ENCODE results near the gene ENOX1.
"Not testable (repeated sequence)": the region's sequence is repeated elsewhere in the genome, so short reads cannot be mapped to it uniquely, and the experiment has no call there.

ENOX1 gene

DNA sequence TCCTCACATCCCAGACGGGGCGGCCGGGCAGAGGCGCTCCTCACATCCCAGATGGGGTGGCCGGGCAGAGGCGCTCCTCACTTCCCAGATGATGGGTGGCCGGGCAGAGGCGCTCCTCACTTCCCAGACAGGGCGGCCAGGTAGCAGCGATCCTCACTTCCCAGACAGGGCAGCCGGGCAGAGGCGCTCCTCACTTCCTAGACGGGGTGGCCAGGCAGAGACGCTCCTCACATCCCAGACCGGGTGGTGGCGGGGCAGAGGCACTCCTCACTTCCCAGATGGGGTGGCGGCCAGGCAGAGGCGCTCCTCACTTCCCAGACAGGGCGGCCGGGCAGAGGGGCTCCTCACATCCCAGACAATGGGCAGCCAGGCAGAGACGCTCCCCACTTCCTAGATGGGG, 370.4 kb downstream of the ENOX1 start:
- not testable (repeated sequence) for DNase-seq

DNA sequence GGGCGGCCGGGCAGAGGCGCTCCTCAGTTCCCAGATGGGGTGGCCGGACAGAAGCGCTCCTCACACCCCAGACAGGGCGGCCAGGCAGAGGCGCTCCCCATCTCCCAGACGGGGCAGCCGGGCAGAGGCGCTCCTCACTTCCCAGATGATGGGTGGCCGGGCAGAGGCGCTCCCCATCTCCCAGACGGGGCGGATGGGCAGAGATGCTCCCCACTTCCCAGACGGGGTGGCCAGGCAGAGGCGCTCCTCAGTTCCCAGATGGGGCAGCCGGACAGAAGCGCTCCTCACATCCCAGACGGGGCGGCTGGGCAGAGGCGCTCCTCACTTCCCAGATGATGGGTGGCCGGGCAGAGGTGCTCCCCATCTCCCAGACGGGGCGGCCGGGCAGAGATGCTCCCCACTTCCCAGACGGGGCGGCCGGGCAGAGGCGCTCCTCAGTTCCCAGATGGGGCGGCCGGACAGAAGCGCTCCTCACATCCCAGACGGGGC, 370.8 kb downstream of the ENOX1 start:
- not testable (repeated sequence) for DNase-seq

DNA sequence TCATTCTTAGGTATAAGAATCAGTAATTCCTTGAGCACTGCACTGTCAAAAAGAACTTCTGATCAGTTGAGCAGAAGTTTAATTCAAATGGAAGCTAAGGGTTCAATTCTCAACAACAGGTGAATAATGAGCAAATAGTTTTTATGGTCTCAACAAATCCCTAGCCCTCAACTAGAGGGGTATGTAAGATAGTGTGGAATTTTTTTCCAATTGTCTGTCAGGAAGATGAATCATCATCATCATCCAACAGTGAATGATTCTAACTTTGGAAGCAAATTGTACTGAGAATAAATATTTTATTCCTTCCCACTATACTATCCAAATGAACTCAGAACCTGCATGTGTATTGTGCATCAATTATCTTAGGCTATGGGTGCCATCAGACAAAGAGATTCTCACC, 372.7 kb downstream of the ENOX1 start:
- no peak for DNase-seq

DNA sequence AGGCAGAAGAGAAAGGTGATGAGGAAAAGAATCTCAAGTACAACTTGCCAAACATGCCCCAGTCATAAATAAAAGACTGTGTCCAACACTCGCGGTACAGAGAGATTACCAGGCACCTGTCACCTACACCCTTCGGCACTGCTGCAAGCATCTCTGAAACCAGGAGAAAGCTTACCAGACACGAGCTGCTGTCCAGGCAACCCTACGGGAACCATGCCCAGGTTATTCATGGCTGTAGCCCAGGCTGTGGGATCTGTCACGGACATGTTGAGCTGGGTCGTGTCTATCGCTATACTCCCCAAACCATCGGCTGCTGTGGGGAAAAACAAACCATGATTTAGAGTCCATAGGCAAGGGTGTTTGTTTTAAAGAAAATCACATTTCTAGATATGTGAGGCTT, 375.0 kb downstream of the ENOX1 start:
- DNase-seq: no peak

DNA sequence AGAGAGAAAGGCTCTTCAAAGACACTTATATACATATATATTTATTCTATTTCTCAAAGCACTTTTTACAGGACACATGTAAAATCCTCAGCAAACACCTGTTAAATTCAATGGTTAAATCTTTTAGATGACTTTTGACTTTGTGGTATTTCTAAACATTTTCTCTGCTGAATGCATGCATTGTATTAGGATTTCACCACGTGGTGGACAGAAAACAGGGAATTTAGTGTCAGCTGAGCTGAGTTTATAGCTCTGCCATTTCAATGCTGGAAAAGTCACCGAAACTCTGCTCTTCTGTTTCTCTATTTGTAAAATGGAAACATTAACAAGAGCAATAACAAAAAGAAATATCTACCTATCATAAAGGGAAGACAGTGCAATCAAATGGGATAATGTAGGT, 375.6 kb downstream of the ENOX1 start:
- no peak for DNase-seq

DNA sequence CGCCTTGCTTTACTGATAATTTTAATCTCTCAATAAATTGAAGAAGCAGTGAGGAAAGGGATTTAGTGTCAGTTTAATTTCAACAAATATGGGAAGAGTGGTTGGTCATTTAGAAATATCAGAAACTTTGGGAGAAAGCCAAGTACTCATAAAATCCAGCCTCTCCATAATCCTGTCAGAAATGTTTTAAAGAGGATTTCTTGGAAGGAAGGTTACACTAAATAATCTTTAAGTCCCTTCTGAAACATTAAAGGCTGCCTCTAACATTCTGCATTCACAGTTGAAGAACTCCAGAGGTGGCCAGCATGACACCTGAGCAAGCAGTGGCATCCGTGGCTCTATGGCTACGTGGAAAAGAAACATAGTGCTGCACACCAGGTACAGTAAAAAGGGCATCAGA, 378.5 kb downstream of the ENOX1 start:
- DNase-seq: no peak

DNA sequence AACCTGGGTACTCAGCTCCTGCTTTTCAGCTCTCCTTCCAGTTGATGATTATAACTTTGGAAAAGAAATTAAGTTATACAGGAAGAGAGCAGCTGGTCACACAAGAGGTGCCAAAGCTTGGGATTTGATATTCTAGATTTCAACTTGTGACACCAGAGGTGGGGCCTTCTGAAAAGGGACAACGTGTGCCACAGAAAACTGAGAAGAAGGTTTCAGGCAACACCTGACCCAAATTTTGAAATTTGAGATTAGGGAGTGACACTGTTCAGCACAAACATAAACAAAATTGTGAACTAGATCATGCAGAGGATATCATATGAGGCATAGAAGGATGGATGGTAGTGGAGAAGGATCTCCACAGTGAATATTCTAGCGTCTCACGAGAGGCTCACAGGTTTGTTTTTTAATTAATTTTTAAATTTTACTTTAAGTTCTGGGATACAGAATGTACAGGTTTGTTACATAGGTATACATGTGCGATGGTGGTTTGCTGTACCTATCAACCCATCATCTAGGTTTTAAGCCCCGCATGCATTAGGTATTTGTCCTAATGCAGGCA, 379.7 kb downstream of the ENOX1 start:
- no peak for DNase-seq

DNA sequence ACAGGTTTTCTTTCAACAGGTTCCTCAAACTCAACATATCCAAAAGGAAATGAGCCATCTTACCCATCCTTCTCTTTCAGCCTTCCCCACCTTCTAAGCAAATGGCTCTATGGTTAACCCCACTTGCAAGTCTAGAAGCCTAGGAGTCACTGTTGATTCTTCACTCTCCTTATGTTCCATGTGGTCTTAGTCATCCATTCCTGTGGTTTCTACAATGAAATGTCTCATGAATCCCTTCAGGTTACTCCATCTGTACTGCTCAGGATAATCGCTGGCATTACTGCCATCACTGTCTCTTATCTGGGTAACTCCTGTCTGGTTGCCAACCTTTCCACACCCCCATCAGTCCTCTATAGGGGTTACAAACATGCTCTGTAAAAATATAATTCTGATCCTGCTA, 381.3 kb downstream of the ENOX1 start:
- DNase-seq: no peak

DNA sequence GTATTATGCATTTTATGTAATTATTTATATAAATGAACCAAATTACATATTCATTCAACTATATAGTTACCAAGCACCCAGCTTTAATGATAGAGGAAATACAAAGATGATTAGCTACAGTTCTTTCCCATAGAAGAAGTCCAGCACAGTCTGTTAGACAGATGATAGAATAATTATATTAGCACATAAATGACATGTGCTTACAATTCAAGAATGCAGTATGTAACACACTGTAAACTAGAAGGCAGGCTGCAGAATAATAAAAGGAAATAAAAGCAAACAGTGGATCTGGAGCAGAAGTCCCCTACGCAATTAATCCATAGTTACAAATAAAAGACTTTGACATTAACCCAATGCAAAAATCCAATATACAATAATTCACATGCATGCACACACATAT, 384.4 kb downstream of the ENOX1 start:
- DNase-seq: no peak

DNA sequence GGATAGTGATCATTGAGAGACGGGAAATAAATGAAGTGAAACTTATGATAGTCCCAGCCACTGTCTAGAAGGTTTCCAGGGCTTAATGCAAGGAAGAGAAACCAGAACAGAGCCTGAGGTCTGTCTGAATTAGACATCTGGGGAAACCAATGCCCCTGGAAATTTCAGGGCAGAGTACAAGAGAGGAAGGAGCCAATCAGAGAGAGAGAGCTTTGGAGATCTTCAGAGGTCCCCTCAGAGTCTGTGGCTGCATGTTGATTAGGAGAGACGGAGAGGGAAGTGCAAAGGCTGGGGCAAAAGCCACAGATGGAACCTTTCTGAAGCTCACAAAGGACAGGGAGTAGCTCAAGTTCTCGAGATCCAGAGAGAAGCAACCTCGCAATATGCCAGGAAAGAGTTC, 385.4 kb downstream of the ENOX1 start:
- DNase-seq: no peak

DNA sequence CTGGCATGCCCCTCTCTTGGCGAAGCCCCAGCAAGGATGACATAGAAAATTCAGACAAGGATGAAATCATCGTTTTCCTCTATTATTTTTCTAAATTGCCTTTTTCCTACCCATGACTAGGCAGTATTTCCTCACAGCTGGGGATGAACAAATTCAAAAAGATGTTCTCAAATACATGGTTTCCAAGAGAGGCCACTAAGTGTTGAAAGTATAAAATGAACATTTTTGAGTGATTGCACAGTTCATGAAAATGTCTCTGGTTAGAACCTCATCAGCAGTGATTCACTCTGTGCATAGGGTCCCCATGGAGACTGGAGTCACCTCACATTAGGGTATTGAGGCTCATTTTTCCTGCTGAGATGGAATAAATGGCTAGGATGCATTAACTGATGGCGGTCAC, 389.7 kb downstream of the ENOX1 start:
- DNase-seq: no peak

DNA sequence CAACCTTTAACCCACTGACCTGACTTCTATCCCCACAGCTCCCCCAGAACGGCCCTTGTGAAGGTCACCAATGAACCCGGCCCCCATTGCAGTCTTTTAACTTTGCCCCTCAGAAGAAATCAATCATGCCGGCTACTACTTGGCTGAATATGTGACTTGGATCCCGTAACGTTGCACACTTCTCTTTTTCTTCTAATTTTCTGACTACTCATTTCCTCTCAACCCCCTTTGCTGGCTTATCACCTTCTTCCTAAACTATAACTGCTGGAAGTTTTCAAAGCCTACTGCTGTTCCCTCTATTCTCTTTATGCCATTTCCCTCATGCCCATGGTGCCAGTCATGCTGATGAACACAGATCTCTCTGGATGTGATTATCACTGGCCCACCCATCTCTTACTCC, 395.7 kb downstream of the ENOX1 start:
- DNase-seq: no peak

DNA sequence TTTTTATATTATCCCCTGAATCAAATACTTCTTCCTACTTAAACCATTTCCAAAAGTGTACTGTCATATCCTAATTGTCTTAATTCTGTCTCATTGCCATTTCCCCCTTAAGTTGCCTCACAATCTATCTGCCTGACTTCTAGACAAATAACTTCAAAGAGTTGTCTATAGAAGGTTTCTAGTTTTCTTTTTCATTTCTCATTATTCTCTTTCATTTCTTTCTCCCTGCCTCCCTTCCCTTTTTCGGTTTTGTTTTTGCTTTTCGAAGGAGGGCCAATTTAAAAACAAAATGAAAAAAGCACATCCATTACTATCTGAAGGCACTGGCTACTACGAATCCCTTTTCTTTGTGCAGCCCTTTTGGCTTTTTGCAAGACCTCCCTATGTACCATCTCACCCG, 396.2 kb downstream of the ENOX1 start:
- DNase-seq: no peak

DNA sequence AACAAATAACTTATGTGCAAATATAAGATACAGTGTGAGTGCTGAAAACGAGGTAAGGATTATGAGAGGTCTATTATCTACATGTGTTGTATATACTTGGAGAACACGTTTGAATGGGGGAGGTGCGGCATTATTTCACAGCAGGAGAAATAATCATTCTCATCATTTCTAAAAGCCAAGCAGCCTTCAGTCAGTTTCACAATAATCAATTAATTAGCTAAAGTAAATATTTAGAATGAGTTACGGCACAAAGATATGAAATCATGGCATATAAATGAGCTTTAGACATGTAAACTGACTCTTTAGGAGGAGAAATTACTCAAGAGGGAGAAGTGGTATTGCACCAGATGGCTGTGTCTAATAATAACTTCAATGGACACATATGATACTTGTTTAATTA, 396.8 kb downstream of the ENOX1 start:
- DNase-seq: peak; percentile 16

DNA sequence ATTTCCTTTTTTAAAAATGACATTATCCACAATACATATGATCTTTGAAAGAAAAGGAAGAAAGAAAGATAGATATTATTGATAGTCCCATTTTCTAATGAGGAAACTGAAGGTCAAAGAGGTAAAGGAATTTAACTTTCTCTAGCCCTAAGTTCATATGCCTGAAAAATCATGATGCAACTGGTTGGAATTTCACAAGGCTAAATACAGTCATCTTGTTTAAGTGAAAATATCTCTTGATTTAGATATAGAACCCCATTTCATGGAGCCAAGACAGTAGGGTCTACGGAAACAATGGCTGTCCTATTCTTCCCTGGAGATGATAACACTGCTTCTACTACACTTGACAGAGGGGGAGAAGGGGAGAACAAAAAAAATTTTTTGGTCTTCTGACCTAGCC, 397.2 kb downstream of the ENOX1 start:
- DNase-seq: no peak

DNA sequence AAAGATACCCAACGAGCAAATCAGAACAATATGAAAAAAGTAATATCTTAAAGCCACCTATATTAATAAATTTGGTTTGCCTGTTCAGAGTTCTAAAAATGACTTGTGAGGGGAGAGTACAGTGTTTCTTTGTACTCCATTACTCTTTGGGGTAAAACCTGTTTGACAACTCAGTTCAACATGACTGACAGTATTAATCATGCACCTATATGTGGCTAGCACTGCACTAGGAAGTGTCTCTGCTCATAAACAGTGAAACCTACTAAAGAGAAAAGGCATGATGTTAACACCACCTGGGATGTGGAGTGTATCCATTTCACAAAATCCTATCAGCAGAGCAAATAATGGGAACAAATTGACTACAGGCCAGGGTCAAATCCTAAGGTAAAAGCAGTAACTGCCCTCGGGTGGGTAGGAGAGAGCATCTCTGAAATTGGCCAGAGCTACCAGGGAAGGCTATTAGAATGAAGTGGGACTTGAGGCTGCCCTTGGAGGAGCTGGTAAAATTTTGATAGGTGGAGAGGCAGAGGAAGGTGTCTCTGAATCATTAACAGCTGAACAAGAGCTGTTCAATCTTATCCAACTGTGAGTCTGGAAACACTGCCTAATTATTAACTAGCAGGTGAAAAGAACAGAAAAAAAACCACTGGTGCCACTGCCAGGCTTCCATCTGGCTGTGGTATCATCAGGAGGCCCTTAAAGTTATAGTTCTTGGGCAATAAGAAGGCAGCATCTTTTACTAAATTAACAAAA, 398.3 kb downstream of the ENOX1 start:
- DNase-seq: peak; percentile 19

DNA sequence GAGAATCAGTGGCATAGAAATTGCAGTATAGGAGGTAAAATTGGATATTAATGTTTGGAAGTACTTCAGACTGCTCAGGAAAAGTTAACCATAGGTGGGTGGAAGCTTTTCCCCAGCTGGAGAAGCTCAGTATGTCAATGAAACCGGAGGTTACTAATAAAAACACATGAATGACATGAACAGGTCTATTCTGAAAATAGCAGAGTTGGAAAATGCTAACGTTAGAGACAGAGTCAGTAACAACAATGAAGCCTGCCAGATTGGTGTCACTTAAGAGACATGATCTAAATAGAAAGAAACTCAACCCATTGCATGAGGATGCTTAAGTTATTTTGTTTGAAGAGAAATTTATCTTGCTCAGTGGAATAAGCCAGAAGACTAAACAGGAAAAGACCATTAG, 398.9 kb downstream of the ENOX1 start:
- no peak for DNase-seq

DNA sequence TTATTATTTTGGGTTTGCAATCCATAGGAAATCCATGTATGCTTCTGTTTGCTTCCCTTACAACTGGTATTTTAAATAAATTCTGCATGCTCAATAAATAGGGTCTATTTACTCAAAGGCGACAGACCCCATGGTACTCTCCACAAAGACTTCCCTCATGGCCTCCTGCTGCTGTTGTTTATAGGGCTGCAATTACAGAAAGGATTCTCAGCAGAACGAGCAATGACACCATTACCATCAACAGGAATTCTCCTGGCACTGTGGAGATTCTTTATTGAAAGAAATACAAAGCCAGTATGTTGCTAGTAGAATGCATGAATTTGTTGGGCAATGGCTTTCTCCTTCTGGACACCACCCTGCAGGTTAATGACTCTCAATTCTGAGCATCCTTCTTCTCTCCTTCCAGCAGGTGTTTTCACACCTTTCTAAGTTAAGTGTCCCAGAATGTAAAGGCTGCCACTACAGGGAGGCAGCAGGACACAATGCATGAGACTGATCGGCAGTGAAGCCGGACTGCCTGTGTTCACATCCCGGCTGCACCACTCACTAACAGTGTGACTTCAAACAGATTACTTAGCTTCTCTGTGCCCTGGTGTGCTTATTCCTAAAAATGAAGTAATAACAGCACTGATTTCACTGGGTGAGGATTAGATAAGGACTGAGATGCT, 403.1 kb downstream of the ENOX1 start:
- DNase-seq: peak; percentile 18

DNA sequence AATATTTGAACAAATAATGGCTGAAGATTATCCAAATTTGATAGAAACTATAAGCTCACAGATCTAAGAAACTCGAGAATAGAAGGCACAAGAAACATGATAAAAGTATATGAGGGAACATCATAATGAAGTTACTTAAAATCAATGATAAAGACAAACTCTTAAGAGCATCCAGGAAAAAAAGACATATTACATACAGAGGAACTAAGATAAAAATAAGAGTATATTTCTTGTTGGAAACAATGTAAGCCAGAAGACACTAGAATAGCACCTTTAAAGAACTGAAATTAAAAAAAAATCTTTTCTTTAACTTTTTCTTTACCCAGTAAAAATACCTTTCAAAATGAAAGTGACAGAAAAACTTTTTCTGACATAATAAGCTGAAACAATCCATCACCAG, 407.0 kb downstream of the ENOX1 start:
- no peak for DNase-seq

DNA sequence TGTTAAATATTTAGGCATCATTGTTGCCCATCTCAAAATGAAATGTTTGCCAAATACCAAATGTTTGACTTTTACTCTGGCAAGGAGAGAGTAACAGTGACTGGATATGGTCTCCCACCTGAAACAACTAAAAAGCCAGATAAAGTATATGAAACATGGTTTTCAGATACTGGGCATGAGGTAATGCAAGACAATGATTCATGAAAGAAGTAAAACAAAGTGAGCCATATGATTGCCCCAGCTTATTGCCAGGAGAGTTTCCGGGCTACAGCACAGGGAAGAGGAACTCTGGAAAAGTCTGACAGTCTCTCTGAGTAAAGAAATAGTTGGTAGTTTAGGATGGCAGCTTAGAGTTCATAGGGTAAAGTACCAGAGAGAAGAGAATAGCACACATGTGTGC, 408.8 kb downstream of the ENOX1 start:
- no peak for DNase-seq

DNA sequence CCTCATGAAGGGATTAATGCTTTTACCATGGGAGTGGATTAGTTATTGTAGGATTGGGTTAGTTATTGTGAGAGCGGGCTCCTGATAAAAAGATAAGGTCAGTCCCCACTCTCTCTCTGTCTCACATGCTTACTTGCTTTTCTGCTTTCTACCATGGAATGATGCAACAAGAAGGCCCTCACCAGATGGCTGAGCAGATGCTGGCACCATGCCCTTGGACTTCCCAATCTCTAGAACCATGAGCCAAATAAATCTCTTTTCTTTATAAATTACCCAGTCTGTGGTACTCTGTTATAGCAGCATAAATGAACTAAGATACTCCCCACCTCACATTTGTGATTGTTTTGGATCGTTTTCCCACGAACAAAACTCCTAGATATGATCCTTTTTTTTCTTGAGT, 409.6 kb downstream of the ENOX1 start:
- no peak for DNase-seq

DNA sequence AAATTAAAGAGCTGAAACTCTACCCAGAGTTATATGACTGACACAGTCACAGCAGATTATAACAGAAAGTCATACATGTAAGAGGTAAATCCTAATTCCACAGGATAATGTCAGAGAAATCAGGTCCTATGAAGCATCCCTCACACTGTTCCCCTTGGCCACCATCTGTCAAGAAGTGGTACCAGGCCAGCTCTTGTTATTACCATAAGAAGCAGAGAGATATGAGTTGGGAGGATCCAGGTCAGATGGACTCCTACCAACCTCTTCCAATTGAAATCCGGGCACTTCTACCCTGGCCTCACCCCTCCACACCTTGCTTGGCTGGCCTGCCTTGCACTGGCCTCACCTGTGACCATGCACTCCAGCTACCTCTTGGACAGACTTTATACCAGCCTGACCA, 410.2 kb downstream of the ENOX1 start:
- DNase-seq: no peak

DNA sequence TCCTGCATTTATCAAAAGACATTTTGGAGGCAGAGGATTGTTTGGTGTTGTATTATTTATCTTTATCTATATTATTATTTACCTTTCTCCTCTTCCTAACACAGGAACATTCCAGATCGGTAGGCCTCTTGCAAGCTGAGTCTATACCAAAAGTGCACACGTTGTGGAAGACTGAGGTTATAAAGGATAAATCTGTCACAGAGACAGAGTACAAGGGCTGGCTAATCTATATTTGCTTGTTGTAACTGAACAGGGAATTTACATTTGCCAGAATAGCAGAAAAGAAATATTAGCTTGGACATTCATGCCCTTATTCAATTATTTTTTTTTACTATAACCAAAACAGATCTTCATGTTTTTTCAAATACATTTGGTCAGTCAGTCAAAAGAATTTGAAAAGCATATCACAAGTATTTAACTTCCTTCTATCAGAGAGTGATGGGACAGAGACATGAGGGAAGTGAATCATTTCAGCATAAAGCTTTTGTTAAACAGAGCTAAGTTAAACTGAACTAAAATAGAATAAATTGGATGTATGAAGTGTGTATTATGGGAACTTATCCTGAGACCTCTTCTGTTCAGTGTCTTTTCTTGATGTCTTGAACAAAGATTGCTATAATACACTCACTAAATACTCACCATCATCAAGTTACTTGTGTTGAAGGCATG, 410.8 kb downstream of the ENOX1 start:
- no peak for DNase-seq

DNA sequence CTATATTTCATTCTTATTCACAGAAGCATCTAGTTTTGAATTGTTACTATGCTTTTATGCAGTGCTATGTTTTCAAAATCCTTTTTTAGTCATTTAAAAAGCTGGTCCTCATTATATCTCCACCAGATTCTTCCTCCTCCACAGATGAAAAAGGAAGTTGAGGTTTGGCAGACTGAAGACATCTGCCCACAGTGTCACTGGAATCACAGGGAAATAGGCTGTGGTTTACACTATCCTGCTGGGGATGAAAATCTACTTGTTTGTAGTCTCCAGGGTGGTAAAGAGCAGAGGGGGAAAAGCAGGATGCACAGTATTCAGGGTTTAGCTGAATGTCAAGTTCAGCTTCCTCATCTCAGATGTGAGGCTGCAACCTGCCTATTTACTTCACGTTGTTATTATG, 412.2 kb downstream of the ENOX1 start:
- no peak for DNase-seq

All from NCI-H1417 treated with DMSO at 0.1 percent for 48 hours (cell line).